Transverse colon (tissue), 4 donors: ENCODE data around the gene NRN1L.

Source experiments
- EP300 ChIP-seq: sonication (generic); formaldehyde crosslinking; IDR thresholded peaks from one replicate; pipeline ENCODE4 v1.6.1; 2017; ENCODE audit warnings: antibody characterized with exemption, low read depth
- POLR2A ChIP-seq: fragments of 450-650 bp; IDR thresholded peaks from one replicate; pipeline ENCODE4 v1.6.1; 2016; ENCODE audit warnings: antibody characterized with exemption, mild to moderate bottlenecking, moderate library complexity
- POLR2AphosphoS5 ChIP-seq, 3 donors: sonication (generic); formaldehyde crosslinking; IDR thresholded peaks; one replicate each; pipeline ENCODE4 v1.6.1; 2016; ENCODE audit warnings: antibody characterized with exemption in 3 of 3
- TF ChIP-seq, protein P1 (sequence below), 5 experiments: fragments of 200-600 bp in 3 of 5; fragments of 450-650 bp in 2 of 5; sonication (generic) in 3 of 5; IDR thresholded peaks; 1 replicate in 2 of 5; 2 replicates in 3 of 5; pipeline ENCODE4 v1.5.1; 2016 to 2017; ENCODE audit warnings: antibody characterized with exemption in 5 of 5, inconsistent platforms in 3 of 5, mild to moderate bottlenecking in 2 of 5, moderate library complexity in 1 of 5

DNA sequence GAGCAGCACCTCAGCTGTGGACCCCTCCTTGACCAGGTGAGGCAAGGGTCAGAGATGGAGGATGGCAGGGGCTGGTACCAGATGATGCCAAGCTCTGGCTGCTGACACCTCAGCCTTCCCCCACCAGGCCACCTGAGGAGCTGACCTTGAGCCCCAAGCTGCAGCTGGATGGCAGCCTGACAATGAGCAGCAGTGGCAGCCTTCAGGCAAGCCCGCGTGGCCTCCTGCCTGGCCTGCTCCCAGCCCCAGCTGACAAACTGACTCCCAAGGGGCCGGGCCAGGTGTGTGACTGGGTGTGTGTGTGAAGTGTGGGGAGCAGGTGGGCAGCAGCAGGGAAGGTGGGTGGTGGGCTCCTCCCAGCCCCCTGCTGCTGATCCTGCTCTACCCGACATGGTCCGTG lies 4.7 kb upstream of the NRN1L start:
- TF ChIP-seq POLR2A (no peak), EP300 (no peak), POLR2AphosphoS5 (IDR thresholded peaks at IDR 0.05) (no peak)
- TF ChIP-seq, protein P1, sequence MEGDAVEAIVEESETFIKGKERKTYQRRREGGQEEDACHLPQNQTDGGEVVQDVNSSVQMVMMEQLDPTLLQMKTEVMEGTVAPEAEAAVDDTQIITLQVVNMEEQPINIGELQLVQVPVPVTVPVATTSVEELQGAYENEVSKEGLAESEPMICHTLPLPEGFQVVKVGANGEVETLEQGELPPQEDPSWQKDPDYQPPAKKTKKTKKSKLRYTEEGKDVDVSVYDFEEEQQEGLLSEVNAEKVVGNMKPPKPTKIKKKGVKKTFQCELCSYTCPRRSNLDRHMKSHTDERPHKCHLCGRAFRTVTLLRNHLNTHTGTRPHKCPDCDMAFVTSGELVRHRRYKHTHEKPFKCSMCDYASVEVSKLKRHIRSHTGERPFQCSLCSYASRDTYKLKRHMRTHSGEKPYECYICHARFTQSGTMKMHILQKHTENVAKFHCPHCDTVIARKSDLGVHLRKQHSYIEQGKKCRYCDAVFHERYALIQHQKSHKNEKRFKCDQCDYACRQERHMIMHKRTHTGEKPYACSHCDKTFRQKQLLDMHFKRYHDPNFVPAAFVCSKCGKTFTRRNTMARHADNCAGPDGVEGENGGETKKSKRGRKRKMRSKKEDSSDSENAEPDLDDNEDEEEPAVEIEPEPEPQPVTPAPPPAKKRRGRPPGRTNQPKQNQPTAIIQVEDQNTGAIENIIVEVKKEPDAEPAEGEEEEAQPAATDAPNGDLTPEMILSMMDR (IDR thresholded peaks at IDR 0.05), result no peak
